Ishikawa (cell line): ENCODE results near the gene DEGS2.

Experiments used
- CEBPB ChIP-seq: IDR thresholded peaks from 2 replicates; pipeline ENCODE4 v1.6.1; 2012
- CREB1 ChIP-seq: IDR thresholded peaks from 2 replicates; pipeline ENCODE4 v1.6.1; 2012; ENCODE audit warnings: low read depth
- EGR1 ChIP-seq: IDR thresholded peaks from 2 replicates; pipeline ENCODE4 v1.6.1; 2012
- EP300 ChIP-seq: IDR thresholded peaks from 2 replicates; pipeline ENCODE4 v1.6.1; 2012; ENCODE audit warnings: borderline replicate concordance
- FOXM1 ChIP-seq: IDR thresholded peaks from 2 replicates; pipeline ENCODE4 v1.6.1; 2012; ENCODE audit warnings: low read depth, borderline replicate concordance
- NFIC ChIP-seq: IDR thresholded peaks from 2 replicates; pipeline ENCODE4 v1.6.1; 2012
- RAD21 ChIP-seq: IDR thresholded peaks from 2 replicates; pipeline ENCODE4 v1.6.1; 2012; ENCODE audit warnings: low read depth
- TAF1 ChIP-seq: IDR thresholded peaks from 2 replicates; pipeline ENCODE4 v1.6.1; 2012; ENCODE audit warnings: low read depth, mild to moderate bottlenecking
- TCF12 ChIP-seq: IDR thresholded peaks from 2 replicates; pipeline ENCODE4 v1.6.1; 2012; ENCODE audit warnings: low read depth
- TEAD4 ChIP-seq: IDR thresholded peaks from 2 replicates; pipeline ENCODE4 v1.6.1; 2012
- YY1 ChIP-seq: IDR thresholded peaks from 2 replicates; pipeline ENCODE4 v1.6.1; 2012; ENCODE audit warnings: low read depth
- ZBTB7A ChIP-seq: IDR thresholded peaks from 2 replicates; pipeline ENCODE4 v1.6.1; 2012; ENCODE audit warnings: low read depth
- TF ChIP-seq, protein P1 (sequence below): IDR thresholded peaks from 2 replicates; pipeline ENCODE4 v1.6.1; 2012
- TF ChIP-seq, protein P2 (sequence below): IDR thresholded peaks from 2 replicates; pipeline ENCODE4 v1.6.1; 2012
- TF ChIP-seq, protein P3 (sequence below): IDR thresholded peaks from 2 replicates; pipeline ENCODE4 v1.6.1; 2012; ENCODE audit warnings: low read depth, mild to moderate bottlenecking

The DEGS2 gene

DNA sequence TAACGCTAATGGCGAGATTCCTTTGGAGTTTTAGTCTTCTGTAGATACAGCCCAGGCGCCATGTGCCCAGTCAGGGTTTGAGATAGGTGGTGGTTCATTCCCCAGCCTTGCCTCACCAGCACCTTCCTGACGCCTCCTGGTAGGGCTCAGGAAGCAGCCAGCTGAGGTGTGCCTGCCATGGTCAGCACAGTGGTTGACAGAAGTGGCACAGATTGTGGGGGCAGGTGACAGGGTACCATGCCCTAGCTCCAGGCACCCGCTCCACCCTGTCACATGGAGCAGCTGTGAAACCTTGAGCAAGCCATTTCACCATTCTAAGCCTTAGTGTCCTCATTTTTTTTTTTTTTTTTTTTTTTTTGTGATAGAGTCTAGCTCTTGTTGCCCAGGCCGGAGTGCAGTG lies 48.6 kb downstream of the DEGS2 start:
- no peak for TF ChIP-seq TCF12
- no peak for TF ChIP-seq ZBTB7A
- TF ChIP-seq, protein P1, sequence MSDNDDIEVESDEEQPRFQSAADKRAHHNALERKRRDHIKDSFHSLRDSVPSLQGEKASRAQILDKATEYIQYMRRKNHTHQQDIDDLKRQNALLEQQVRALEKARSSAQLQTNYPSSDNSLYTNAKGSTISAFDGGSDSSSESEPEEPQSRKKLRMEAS: no peak
- TF ChIP-seq, protein P2, sequence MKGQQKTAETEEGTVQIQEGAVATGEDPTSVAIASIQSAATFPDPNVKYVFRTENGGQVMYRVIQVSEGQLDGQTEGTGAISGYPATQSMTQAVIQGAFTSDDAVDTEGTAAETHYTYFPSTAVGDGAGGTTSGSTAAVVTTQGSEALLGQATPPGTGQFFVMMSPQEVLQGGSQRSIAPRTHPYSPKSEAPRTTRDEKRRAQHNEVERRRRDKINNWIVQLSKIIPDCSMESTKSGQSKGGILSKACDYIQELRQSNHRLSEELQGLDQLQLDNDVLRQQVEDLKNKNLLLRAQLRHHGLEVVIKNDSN: no peak
- no peak for TF ChIP-seq YY1
- TF ChIP-seq, protein P3, sequence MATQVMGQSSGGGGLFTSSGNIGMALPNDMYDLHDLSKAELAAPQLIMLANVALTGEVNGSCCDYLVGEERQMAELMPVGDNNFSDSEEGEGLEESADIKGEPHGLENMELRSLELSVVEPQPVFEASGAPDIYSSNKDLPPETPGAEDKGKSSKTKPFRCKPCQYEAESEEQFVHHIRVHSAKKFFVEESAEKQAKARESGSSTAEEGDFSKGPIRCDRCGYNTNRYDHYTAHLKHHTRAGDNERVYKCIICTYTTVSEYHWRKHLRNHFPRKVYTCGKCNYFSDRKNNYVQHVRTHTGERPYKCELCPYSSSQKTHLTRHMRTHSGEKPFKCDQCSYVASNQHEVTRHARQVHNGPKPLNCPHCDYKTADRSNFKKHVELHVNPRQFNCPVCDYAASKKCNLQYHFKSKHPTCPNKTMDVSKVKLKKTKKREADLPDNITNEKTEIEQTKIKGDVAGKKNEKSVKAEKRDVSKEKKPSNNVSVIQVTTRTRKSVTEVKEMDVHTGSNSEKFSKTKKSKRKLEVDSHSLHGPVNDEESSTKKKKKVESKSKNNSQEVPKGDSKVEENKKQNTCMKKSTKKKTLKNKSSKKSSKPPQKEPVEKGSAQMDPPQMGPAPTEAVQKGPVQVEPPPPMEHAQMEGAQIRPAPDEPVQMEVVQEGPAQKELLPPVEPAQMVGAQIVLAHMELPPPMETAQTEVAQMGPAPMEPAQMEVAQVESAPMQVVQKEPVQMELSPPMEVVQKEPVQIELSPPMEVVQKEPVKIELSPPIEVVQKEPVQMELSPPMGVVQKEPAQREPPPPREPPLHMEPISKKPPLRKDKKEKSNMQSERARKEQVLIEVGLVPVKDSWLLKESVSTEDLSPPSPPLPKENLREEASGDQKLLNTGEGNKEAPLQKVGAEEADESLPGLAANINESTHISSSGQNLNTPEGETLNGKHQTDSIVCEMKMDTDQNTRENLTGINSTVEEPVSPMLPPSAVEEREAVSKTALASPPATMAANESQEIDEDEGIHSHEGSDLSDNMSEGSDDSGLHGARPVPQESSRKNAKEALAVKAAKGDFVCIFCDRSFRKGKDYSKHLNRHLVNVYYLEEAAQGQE: no peak
- no peak for TF ChIP-seq FOXM1
- TF ChIP-seq NFIC: no peak
- no peak for TF ChIP-seq CREB1
- TF ChIP-seq TAF1: no peak
- TF ChIP-seq EGR1: no peak
- TF ChIP-seq EP300: no peak
- TF ChIP-seq TEAD4: no peak
- TF ChIP-seq CEBPB: no peak
- TF ChIP-seq RAD21: no peak

DNA sequence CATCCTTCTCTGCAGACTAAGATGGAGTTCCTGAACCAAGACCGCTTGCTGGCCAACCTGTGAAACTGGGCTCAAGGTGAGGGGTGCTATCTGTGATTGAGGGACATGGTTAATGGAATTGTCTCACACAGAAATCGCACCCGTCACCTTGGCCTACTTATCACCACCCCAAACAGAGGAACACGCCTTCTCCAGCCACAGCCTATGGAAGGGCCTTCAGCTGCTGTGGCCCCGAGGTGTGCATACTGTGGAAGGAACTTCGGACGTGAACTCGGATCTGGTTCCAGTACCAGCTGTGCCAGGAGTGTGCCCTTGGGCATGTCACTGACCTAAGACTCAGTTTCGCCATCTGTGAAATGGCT lies 49.9 kb downstream of the DEGS2 start:
- no peak for TF ChIP-seq YY1
- TF ChIP-seq, protein P2: no peak
- no peak for TF ChIP-seq ZBTB7A
- TF ChIP-seq CREB1: no peak
- TF ChIP-seq FOXM1: no peak
- TF ChIP-seq, protein P3: no peak
- TF ChIP-seq RAD21: no peak
- no peak for TF ChIP-seq NFIC
- no peak for TF ChIP-seq EGR1
- TF ChIP-seq, protein P1: no peak

- TF ChIP-seq RAD21 (no peak), CEBPB (no peak), TEAD4 (no peak), EP300 (no peak), TAF1 (no peak), NFIC (no peak), YY1 (no peak)
- TF ChIP-seq, protein P3: no peak
- TF ChIP-seq, protein P2: no peak
- TF ChIP-seq, protein P1: no peak
These were observed 50.4 kb downstream of the DEGS2 start for GRCh38 chr14:100108840-100109593.
